HepG2 (cell line): ENCODE results near the gene CPA5. TPM values are rescaled to one million over a fixed set of nuclear protein-coding genes. Genes with fewer than 3 reads are reported as not detected.

ENCODE experiments used
- ATAC-seq: fragments of 200-7000 bp; cut with Tn5 transposase; 3 replicates; pipeline ENCODE4 v1.9.1; 2020; ENCODE audit warnings: mild to moderate bottlenecking, moderate library complexity
- BruUV-seq: library from RNA; stranded (reverse); fragments of 400-500 nt; replicated peaks from 2 replicates; lab custom pipeline; 2021; lab: Mats Ljungman, UMichigan
- CTCF ChIA-PET: fragments of 300-600 bp; formaldehyde crosslinking; extraction: SDS; loops from one replicate; lab custom pipeline; 2021; ENCODE audit warnings: low total read pairs, inconsistent platforms, low intra/inter-chr PET ratio; lab: Yijun Ruan, JAX
- POLR2A ChIA-PET: fragments of 350-600 bp; sonication (Branson Sonifier 250); formaldehyde crosslinking; loops from one replicate; lab custom pipeline; 2020; ENCODE audit warnings: antibody characterized with exemption, inconsistent platforms; lab: Yijun Ruan, JAX
- DNase-seq: peaks from one replicate; pipeline ENCODE4 v3.0.0-alpha.2; 2015; ENCODE audit warnings: low spot score
- FAIRE-seq: peaks from 3 replicates; lab custom pipeline; 2011; peaks lifted over from hg19 to GRCh38; lab: Jason Lieb, UNC
- H2AFZ ChIP-seq: one replicate; pipeline ENCODE4 v1.6.1; 2011; ENCODE audit warnings: low read length, inconsistent platforms
- H3K27ac ChIP-seq: fragments of 300-600 bp; 3 replicates; pipeline ENCODE4 v1.8.0; 2011; ENCODE audit warnings: mixed run types, mild to moderate bottlenecking, mixed read lengths, low read length, inconsistent platforms; ENCODE audit not compliant: insufficient read depth; ENCODE audit errors: extremely low read length
- H3K27me3 ChIP-seq, 2 experiments: fragments of 200-600 bp in 1 of 2; 2 replicates in 1 of 2; 3 replicates in 1 of 2; pipeline versions ENCODE4 v1.6.0 to v1.8.0; 2011; ENCODE audit warnings: low read length in 2 of 2, mild to moderate bottlenecking in 2 of 2, moderate library complexity in 2 of 2, inconsistent platforms in 1 of 2; ENCODE audit not compliant: insufficient read depth in 2 of 2, control insufficient read depth in 1 of 2
- H3K36me3 ChIP-seq, 2 experiments: fragments of 200-600 bp in 1 of 2; replicated peaks in 1 of 2; 2 replicates in 1 of 2; 3 replicates in 1 of 2; pipeline versions ENCODE4 v1.5.1 to v1.8.0; 2011; ENCODE audit warnings: low read length in 2 of 2, inconsistent platforms in 1 of 2; ENCODE audit not compliant: insufficient read depth in 2 of 2, control insufficient read depth in 1 of 2
- H3K4me1 ChIP-seq: 2 replicates; pipeline ENCODE4 v1.5.1; 2012; ENCODE audit warnings: low read length, inconsistent platforms; ENCODE audit not compliant: insufficient read depth
- H3K4me2 ChIP-seq: 2 replicates; pipeline ENCODE4 v1.6.0; 2011; ENCODE audit warnings: low read depth, low read length, inconsistent platforms
- H3K4me3 ChIP-seq, 3 experiments: fragments of 200-600 bp in 1 of 3; sonication (generic), shearing (Covaris generic) in 1 of 3; replicated peaks in 1 of 3; 2 replicates each; pipeline ENCODE4 v1.5.1; 2011 to 2016; ENCODE audit warnings: low read length in 3 of 3, inconsistent platforms in 2 of 3, low read depth in 2 of 3, mild to moderate bottlenecking in 2 of 3, control low read depth in 1 of 3, mixed read lengths in 1 of 3; ENCODE audit not compliant: insufficient read depth in 1 of 3
- H3K79me2 ChIP-seq: one replicate; pipeline ENCODE4 v1.6.1; 2011; ENCODE audit warnings: low read length, inconsistent platforms; ENCODE audit not compliant: insufficient read depth
- H3K9ac ChIP-seq: 2 replicates; pipeline ENCODE4 v1.6.0; 2011; ENCODE audit warnings: mild to moderate bottlenecking, low read depth, low read length, inconsistent platforms; ENCODE audit not compliant: insufficient read depth
- H3K9me3 ChIP-seq: 2 replicates; pipeline ENCODE4 v1.5.1; 2012; ENCODE audit warnings: mild to moderate bottlenecking, low read length
- H4K20me1 ChIP-seq: 2 replicates; pipeline ENCODE4 v1.6.0; 2011; ENCODE audit warnings: inconsistent platforms, mild to moderate bottlenecking, low read length, moderate library complexity; ENCODE audit not compliant: insufficient read depth
- FLYWCH1 ChIP-seq: sonication (generic); formaldehyde crosslinking; IDR thresholded peaks from 2 replicates; pipeline ENCODE4 v1.8.1; 2023; ENCODE audit warnings: mild to moderate bottlenecking, missing genetic modification reagents
- KAT7 ChIP-seq: IDR thresholded peaks from 2 replicates; pipeline ENCODE4 v1.6.1; 2018; ENCODE audit warnings: borderline replicate concordance, missing compliant biosample characterization
- MBD4 ChIP-seq: IDR thresholded peaks from 2 replicates; pipeline ENCODE4 v1.6.1; 2012; ENCODE audit warnings: low read length, inconsistent platforms, borderline replicate concordance
- NFKBIZ ChIP-seq: IDR thresholded peaks from 2 replicates; pipeline ENCODE4 v1.6.1; 2018; ENCODE audit warnings: missing genetic modification reagents, missing compliant biosample characterization
- XBP1 ChIP-seq: sonication (generic); formaldehyde crosslinking; IDR thresholded peaks from 2 replicates; pipeline ENCODE4 v1.5.0; 2020; ENCODE audit warnings: missing genetic modification reagents
- ZFP90 ChIP-seq: sonication (generic); formaldehyde crosslinking; IDR thresholded peaks from 2 replicates; pipeline ENCODE4 v1.8.0; 2022; ENCODE audit warnings: missing genetic modification reagents, mild to moderate bottlenecking, inconsistent platforms, borderline replicate concordance
- ZMYM3 ChIP-seq: sonication (generic); formaldehyde crosslinking; IDR thresholded peaks from 2 replicates; pipeline ENCODE4 v1.5.1; 2020; ENCODE audit warnings: mild to moderate bottlenecking, missing genetic modification reagents
- ZNF451 ChIP-seq: sonication (generic); formaldehyde crosslinking; IDR thresholded peaks from 2 replicates; pipeline ENCODE4 v1.5.0; 2020; ENCODE audit warnings: mild to moderate bottlenecking, missing genetic modification reagents
- ZNF510 ChIP-seq: sonication (generic); formaldehyde crosslinking; IDR thresholded peaks from 2 replicates; pipeline ENCODE4 v1.4.0; 2020; ENCODE audit warnings: low read depth, mild to moderate bottlenecking, missing genetic modification reagents
- ZNF674 ChIP-seq: sonication (generic); formaldehyde crosslinking; IDR thresholded peaks from 2 replicates; pipeline ENCODE4 v1.5.0; 2020; ENCODE audit warnings: low read depth, mild to moderate bottlenecking, missing genetic modification reagents
- ZNF7 ChIP-seq: IDR thresholded peaks from 2 replicates; pipeline ENCODE4 v1.6.1; 2016; ENCODE audit warnings: missing biosample characterization, missing genetic modification reagents
- WGBS: methylation state at CpG from one replicate; pipeline ENCODE4 v1.1.6; 2017; ENCODE audit warnings: low lambda C conversion rate; 5-methylcytosine and 5-hydroxymethylcytosine counted together
- in situ Hi-C: cut with HindIII; loops from 2 replicates; pipeline ENCODE4 v1.10.0; 2017; ENCODE audit warnings: low pct_unique_long_range_greater_than_20kb; ENCODE audit not compliant: extremely low pct_ligation_motif_present
- intact Hi-C: fragments of 100-400 bp; cut with micrococcal nuclease; formaldehyde crosslinking; loops from one replicate; pipeline ENCODE4 v1.10.0; 2022; ENCODE audit not compliant: unreplicated experiment
- polyA plus RNA-seq, 8 experiments: library from polyadenylated mRNA; depleted of rRNA in 3 of 8; stranded (reverse) in 7 of 8; unstranded in 1 of 8; fragments of >200 nt; fragmentation: Illumina TruSeq in 4 of 8; extraction: Trizol in 4 of 8; gene quantifications; 2 replicates each; pipeline versions ENCODE4 v1.2.1 to v1.2.3, GENCODE V29; 2011 to 2016; ENCODE audit warnings: low read depth in 4 of 8, missing spikeins in 1 of 8, mixed read lengths in 1 of 8; ENCODE audit not compliant: insufficient read depth in 1 of 8
- total RNA-seq, 5 experiments: library from RNA; depleted of rRNA; stranded (reverse); fragments of >200 nt; fragmentation: Illumina TruSeq; extraction: Trizol; gene quantifications; 2 replicates each; pipeline ENCODE4 v1.2.3, GENCODE V29; 2016; ENCODE audit warnings: low read depth in 1 of 5
- TF ChIP-seq, protein P1 (sequence below): fragments of 450-650 bp; IDR thresholded peaks from 2 replicates; pipeline ENCODE4 v1.6.1; 2017
- TF ChIP-seq, protein P2 (sequence below): sonication (generic); formaldehyde crosslinking; IDR thresholded peaks from 2 replicates; pipeline ENCODE4 v1.8.0; 2022; ENCODE audit warnings: missing genetic modification reagents, mild to moderate bottlenecking, borderline replicate concordance
- TF ChIP-seq, protein P3 (sequence below): IDR thresholded peaks from 2 replicates; pipeline ENCODE4 v1.6.1; 2016
- TF ChIP-seq, protein P4 (sequence below): sonication (generic); formaldehyde crosslinking; IDR thresholded peaks from 2 replicates; pipeline ENCODE4 v1.5.0; 2020; ENCODE audit warnings: missing genetic modification reagents
- TF ChIP-seq, protein P5 (sequence below): sonication (generic); formaldehyde crosslinking; IDR thresholded peaks from 2 replicates; pipeline ENCODE4 v1.4.0; 2020; ENCODE audit warnings: missing genetic modification reagents, borderline replicate concordance

CPA5 gene
- total and polyA plus RNA-seq, 2 of the 13 experiments (the other 11 are each of a cell fraction or from before 2014, with no cell fraction given), result 0.48 TPM; not detected in 1

DNA sequence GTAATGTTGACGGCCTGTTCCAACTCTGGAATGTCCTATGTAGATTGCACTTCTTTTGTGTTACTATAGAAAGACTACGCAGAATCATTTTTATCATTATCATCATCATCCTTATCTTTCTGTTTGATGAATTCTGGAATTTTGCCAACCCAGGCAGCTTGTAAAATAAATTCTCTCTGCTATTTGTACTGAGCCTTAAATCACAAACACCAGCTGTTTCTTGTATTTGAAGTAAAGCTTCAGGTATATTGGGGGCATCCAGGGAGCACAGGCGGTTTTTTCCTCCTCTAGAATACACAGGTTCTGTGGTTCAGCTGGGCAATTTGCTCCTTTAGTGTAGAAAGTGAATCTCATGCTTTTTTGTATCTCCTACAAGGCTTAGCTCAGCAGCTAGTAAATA, 14.9 kb upstream of the CPA5 start (continued):
- TF ChIP-seq, protein P1, sequence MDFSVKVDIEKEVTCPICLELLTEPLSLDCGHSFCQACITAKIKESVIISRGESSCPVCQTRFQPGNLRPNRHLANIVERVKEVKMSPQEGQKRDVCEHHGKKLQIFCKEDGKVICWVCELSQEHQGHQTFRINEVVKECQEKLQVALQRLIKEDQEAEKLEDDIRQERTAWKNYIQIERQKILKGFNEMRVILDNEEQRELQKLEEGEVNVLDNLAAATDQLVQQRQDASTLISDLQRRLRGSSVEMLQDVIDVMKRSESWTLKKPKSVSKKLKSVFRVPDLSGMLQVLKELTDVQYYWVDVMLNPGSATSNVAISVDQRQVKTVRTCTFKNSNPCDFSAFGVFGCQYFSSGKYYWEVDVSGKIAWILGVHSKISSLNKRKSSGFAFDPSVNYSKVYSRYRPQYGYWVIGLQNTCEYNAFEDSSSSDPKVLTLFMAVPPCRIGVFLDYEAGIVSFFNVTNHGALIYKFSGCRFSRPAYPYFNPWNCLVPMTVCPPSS, result no peak
- TF ChIP-seq ZNF451 (CRISPR knock-in tag) (no peak), NFKBIZ (CRISPR knock-in tag) (no peak), ZFP90 (CRISPR knock-in tag) (no peak), XBP1 (CRISPR knock-in tag) (no peak)
- TF ChIP-seq, protein P2, sequence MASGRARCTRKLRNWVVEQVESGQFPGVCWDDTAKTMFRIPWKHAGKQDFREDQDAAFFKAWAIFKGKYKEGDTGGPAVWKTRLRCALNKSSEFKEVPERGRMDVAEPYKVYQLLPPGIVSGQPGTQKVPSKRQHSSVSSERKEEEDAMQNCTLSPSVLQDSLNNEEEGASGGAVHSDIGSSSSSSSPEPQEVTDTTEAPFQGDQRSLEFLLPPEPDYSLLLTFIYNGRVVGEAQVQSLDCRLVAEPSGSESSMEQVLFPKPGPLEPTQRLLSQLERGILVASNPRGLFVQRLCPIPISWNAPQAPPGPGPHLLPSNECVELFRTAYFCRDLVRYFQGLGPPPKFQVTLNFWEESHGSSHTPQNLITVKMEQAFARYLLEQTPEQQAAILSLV (CRISPR knock-in tag), result no peak
- TF ChIP-seq, protein P3, sequence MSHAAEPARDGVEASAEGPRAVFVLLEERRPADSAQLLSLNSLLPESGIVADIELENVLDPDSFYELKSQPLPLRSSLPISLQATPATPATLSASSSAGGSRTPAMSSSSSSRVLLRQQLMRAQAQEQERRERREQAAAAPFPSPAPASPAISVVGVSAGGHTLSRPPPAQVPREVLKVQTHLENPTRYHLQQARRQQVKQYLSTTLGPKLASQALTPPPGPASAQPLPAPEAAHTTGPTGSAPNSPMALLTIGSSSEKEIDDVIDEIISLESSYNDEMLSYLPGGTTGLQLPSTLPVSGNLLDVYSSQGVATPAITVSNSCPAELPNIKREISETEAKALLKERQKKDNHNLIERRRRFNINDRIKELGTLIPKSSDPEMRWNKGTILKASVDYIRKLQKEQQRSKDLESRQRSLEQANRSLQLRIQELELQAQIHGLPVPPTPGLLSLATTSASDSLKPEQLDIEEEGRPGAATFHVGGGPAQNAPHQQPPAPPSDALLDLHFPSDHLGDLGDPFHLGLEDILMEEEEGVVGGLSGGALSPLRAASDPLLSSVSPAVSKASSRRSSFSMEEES, result no peak

DNA sequence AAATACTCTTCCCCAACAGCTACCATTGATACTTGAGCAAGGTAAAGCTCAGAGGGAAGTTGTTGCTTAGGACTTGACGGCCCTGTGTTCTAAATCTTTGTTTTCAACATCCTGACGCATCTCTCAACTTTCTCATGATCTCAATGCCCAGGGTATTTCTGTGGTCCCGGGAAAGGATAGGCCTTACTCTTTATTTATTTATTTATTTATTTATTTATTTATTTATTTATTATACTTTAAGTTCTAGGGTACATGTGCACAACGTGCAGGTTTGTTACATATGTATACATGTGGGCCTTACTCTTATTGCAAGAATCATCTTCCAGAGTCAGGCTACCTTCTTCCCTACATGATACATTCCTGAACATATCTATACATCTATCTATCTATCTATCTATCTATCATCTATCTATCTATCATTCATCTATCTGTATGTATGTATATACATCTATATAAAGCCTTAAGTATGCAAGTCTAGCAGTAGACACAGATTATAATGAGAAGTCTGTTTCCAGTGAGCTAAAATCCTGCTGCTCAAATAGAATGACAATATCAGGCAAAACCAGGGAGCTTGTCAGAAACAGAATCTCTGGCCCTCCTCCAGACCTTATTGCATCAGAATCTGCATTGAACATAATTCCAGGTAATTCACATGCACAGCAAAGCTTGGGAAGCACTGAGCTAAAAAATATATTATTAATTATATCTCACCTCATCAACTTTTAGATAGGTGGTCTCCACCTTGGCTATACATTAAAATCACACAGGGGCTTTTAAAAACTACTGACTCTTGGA, 12.2 kb upstream of the CPA5 start:
- ATAC-seq, result no peak
- in situ Hi-C loops, result no loop called here
- Histone ChIP-seq H3K9me3 (no peaks in the 10 kb centered on the region), H4K20me1 (no peaks in the 10 kb centered on the region), H3K4me1 (no peaks in the 10 kb centered on the region), H3K9ac (no peak overlapping the region), H3K4me3 (no peak overlapping the region), H3K4me2 (no peak overlapping the region), H3K36me3 (no peaks in the 10 kb centered on the region), H3K27ac (no peak overlapping the region), H3K27me3 (peaks cover 0 to 14% of the 10 kb centered on the region in 2 experiments; a peak in 2 of 5 replicates), H2AFZ (no peak overlapping the region), H3K79me2 (no peaks in the 10 kb centered on the region)
- DNase-seq, result no peak
- POLR2A ChIA-PET, result no interaction called here
- no TSS peak for BruUV-seq
- no peak for FAIRE-seq
- 40% methylated on average over 4 of the region's 4 CpGs for WGBS
- CTCF ChIA-PET, result no interaction called here
- intact Hi-C loops, result no loop called here
- TF ChIP-seq ZNF7 (CRISPR knock-in tag), result no peak
- TF ChIP-seq MBD4, result no peak
- TF ChIP-seq KAT7, result no peak
- TF ChIP-seq ZMYM3 (CRISPR knock-in tag), result no peak
- TF ChIP-seq, protein P4, sequence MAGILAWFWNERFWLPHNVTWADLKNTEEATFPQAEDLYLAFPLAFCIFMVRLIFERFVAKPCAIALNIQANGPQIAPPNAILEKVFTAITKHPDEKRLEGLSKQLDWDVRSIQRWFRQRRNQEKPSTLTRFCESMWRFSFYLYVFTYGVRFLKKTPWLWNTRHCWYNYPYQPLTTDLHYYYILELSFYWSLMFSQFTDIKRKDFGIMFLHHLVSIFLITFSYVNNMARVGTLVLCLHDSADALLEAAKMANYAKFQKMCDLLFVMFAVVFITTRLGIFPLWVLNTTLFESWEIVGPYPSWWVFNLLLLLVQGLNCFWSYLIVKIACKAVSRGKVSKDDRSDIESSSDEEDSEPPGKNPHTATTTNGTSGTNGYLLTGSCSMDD (CRISPR knock-in tag), result no peak
- no peak for TF ChIP-seq ZNF510
- TF ChIP-seq FLYWCH1 (CRISPR knock-in tag), result no peak
- TF ChIP-seq ZNF674 (CRISPR knock-in tag), result no peak
- TF ChIP-seq, protein P5, sequence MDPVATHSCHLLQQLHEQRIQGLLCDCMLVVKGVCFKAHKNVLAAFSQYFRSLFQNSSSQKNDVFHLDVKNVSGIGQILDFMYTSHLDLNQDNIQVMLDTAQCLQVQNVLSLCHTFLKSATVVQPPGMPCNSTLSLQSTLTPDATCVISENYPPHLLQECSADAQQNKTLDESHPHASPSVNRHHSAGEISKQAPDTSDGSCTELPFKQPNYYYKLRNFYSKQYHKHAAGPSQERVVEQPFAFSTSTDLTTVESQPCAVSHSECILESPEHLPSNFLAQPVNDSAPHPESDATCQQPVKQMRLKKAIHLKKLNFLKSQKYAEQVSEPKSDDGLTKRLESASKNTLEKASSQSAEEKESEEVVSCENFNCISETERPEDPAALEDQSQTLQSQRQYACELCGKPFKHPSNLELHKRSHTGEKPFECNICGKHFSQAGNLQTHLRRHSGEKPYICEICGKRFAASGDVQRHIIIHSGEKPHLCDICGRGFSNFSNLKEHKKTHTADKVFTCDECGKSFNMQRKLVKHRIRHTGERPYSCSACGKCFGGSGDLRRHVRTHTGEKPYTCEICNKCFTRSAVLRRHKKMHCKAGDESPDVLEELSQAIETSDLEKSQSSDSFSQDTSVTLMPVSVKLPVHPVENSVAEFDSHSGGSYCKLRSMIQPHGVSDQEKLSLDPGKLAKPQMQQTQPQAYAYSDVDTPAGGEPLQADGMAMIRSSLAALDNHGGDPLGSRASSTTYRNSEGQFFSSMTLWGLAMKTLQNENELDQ (CRISPR knock-in tag), result no peak
